ENCODE measurements around the gene ST7L.
A peak's percentile ranks its signal among the peaks of the same experiment; 100 is the strongest.
"Not testable (repeated sequence)": the region's sequence is repeated elsewhere in the genome, so short reads cannot be mapped to it uniquely, and the experiment has no call there.

The ST7L gene

GRCh38 chr1:112643080-112643479 lies 24.1 kb upstream of the ST7L start:
- Histone ChIP-seq H3K4me3 (ENCODE audit: low read depth, low read length) (no peak overlapping the region), H3K27ac (no peak overlapping the region), H3K36me3 (replicated peaks) (peaks cover 4% of the 10 kb centered on the region), H3K27me3 (replicated peaks) (no peaks in the 10 kb centered on the region)
- no peak for TF ChIP-seq CTCF (IDR thresholded peaks at IDR 0.05; ENCODE audit: low read depth, low read length, missing control alignments)
- in situ Hi-C loops (cut with HindIII; ENCODE audit: low pct_ligation_motif_present, low sequenced_read_pairs) = no loop called here
- no peak for DNase-seq

- in situ Hi-C loops (cut with HindIII; ENCODE audit: low pct_ligation_motif_present, low sequenced_read_pairs); DNase-seq; H3K27ac ChIP-seq; H3K4me3 ChIP-seq (ENCODE audit: low read depth, low read length); H3K36me3 ChIP-seq (replicated peaks); H3K27me3 ChIP-seq (replicated peaks): not testable (repeated sequence)
Observed at GRCh38 chr1:112640437-112640836, 21.5 kb upstream of the ST7L start.

- Histone ChIP-seq H3K27me3 (replicated peaks) (no peaks in the 10 kb centered on the region), H3K4me3 (ENCODE audit: low read depth, low read length) (no peak overlapping the region), H3K27ac (no peak overlapping the region), H3K36me3 (replicated peaks) (no peaks in the 10 kb centered on the region)
- in situ Hi-C loops (cut with HindIII; ENCODE audit: low pct_ligation_motif_present, low sequenced_read_pairs) = no loop called here
- DNase-seq = no peak
- no peak for TF ChIP-seq CTCF (IDR thresholded peaks at IDR 0.05; ENCODE audit: low read depth, low read length, missing control alignments)
Observed at GRCh38 chr1:112638110-112638428, 19.1 kb upstream of the ST7L start.

- peak overlapping the region; percentile 6 for H3K27ac ChIP-seq
- in situ Hi-C loops (cut with HindIII; ENCODE audit: low pct_ligation_motif_present, low sequenced_read_pairs) = no loop called here
- H3K4me3 ChIP-seq (ENCODE audit: low read depth, low read length) = no peak overlapping the region
- DNase-seq = peak; percentile 11
- no peaks in the 10 kb centered on the region for H3K36me3 ChIP-seq (replicated peaks)
- H3K27me3 ChIP-seq (replicated peaks) = no peaks in the 10 kb centered on the region
- TF ChIP-seq CTCF (IDR thresholded peaks at IDR 0.05; ENCODE audit: low read depth, low read length, missing control alignments) = no peak
Observed at GRCh38 chr1:112637254-112638109, 18.5 kb upstream of the ST7L start.

- H3K4me3 ChIP-seq (ENCODE audit: low read depth, low read length) = no peak overlapping the region
- in situ Hi-C loops (cut with HindIII; ENCODE audit: low pct_ligation_motif_present, low sequenced_read_pairs) = no loop called here
- no peak for DNase-seq
- peak overlapping the region; percentile 6 for H3K27ac ChIP-seq
- H3K27me3 ChIP-seq (replicated peaks) = no peaks in the 10 kb centered on the region
- no peak for TF ChIP-seq CTCF (IDR thresholded peaks at IDR 0.05; ENCODE audit: low read depth, low read length, missing control alignments)
- H3K36me3 ChIP-seq (replicated peaks) = no peaks in the 10 kb centered on the region
Observed at GRCh38 chr1:112636597-112637253, 17.8 kb upstream of the ST7L start.

GRCh38 chr1:112636056-112636455 lies 17.1 kb upstream of the ST7L start:
- Histone ChIP-seq H3K36me3 (replicated peaks) (no peaks in the 10 kb centered on the region), H3K4me3 (ENCODE audit: low read depth, low read length) (no peak overlapping the region), H3K27me3 (replicated peaks) (no peaks in the 10 kb centered on the region), H3K27ac (peak overlapping the region; percentile 6)
- TF ChIP-seq CTCF (IDR thresholded peaks at IDR 0.05; ENCODE audit: low read depth, low read length, missing control alignments) = no peak
- in situ Hi-C loops (cut with HindIII; ENCODE audit: low pct_ligation_motif_present, low sequenced_read_pairs) = no loop called here
- no peak for DNase-seq
